Activated CD4-positive, alpha-beta T cell treated with anti-CD3 and anti-CD28 coated beads, Interleukin-2, amount 50 U/mL, for 1 hour (primary cell): Measurements from ENCODE around the gene ZNF197.
A peak's percentile ranks its signal among the peaks of the same experiment; 100 is the strongest.
"Not testable (repeated sequence)": the region's sequence is repeated elsewhere in the genome, so short reads cannot be mapped to it uniquely, and the experiment has no call there.

Source experiments
- DNase-seq: peaks from one replicate; pipeline ENCODE4 v3.0.0-alpha.2; 2020

ZNF197 gene

GRCh38 chr3:44624749-44625480 lies at the start of gene ZNF197:
Gene ZNF197 (plus strand): TSS chr3:44625036. CDS start chr3:44629155, 4,119 bp downstream.
- DNase-seq = peak; percentile 32

DNA sequence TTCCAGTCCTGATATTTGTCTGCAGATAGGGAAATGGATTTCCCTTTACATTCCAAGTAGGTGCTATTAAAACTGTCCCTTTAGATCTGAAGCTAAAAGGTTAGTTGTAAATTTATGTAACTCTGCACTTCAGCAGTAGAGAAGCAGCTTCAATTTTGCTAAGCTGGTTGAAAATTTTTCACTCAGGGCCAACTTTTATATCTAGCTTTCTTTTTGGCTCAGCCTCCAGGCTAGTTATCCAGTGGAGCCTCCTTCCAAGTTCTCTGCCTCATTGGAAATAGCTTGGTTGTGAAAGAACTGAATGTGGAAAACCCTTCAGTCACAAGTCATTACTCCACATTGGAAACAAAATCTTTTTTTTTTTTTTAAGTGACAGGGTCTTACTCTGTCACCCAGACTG lies 48.2 kb upstream of the ZNF197 start:
- no peak for DNase-seq

- not testable (repeated sequence) for DNase-seq
Observed at GRCh38 chr3:44577354-44577952, 47.4 kb upstream of the ZNF197 start.

- DNase-seq = not testable (repeated sequence)
Observed at GRCh38 chr3:44578316-44578715, 46.5 kb upstream of the ZNF197 start.

DNA sequence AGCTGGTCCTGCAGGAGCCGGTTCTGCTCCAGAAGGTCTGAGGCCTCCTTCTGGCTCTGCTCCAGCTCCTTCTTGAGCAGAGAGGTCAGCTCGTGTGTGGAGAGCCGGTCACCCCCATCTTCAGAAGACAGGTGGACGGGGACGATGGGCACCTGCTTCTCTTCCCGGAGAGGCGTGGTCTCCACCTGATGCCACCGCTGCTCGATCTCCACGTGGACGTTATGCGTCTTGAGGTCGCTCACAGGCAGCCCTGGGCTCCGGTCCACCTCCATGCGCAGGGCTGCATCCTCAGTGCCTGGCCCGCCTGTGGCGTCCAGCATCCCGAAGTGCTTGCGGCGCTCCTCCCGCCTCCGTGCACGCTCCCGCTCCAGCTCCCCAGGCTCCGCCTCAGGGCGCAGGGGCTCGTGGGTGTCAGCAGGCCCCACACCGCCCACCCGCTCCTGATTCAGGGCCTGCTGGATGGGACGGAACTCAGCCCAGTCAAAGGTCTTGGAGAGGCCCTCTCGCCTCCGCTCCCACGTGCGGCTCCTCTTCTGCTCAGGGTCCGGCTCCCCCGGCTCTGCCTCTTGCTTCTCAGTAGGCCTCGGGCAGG lies 45.8 kb upstream of the ZNF197 start:
- DNase-seq = not testable (repeated sequence)

- not testable (repeated sequence) for DNase-seq
Observed at GRCh38 chr3:44579749-44580148, 45.1 kb upstream of the ZNF197 start.

DNA sequence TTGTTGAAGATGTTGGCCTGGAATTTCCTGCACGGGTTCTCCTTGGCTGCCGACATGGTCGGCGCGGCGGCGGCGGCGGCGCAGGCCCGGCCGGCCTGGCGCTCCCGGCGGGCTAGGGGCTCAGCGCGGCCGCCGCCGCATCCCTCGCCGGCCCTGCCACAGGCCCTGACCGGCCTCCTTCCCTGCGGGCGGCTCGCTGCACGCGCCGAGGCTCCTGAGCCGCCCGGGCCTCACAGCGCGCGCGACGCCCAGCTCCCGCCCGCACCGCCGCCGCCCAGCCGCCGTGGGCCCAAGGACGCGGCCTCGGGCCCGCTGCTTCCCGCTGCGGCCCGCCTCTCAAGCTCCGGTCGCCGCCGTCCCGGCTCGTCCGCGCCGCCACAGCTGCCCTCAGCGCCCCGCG lies 43.9 kb upstream of the ZNF197 start:
- DNase-seq = not testable (repeated sequence)

- no peak for DNase-seq
Observed at GRCh38 chr3:44584646-44585501, 40.0 kb upstream of the ZNF197 start, which contains the start of gene ZNF660. Gene ZNF660 (plus strand): TSS chr3:44584964. CDS start chr3:44594194, 9,230 bp downstream.

- DNase-seq = no peak
Observed at GRCh38 chr3:44596621-44597020, 28.2 kb upstream of the ZNF197 start.

GRCh38 chr3:44601749-44602148 lies 23.1 kb upstream of the ZNF197 start:
- DNase-seq = no peak

- no peak for DNase-seq
Observed at GRCh38 chr3:44612678-44613077, 12.2 kb upstream of the ZNF197 start.

- DNase-seq = no peak
Observed at GRCh38 chr3:44628716-44629115, 3.9 kb downstream of the ZNF197 start.

- no peak for DNase-seq
Observed at GRCh38 chr3:44632193-44632592, 7.4 kb downstream of the ZNF197 start.

- DNase-seq = no peak
Observed at GRCh38 chr3:44642337-44642736, 17.5 kb downstream of the ZNF197 start.

- DNase-seq = no peak
Observed at GRCh38 chr3:44643024-44643423, 18.2 kb downstream of the ZNF197 start.

DNA sequence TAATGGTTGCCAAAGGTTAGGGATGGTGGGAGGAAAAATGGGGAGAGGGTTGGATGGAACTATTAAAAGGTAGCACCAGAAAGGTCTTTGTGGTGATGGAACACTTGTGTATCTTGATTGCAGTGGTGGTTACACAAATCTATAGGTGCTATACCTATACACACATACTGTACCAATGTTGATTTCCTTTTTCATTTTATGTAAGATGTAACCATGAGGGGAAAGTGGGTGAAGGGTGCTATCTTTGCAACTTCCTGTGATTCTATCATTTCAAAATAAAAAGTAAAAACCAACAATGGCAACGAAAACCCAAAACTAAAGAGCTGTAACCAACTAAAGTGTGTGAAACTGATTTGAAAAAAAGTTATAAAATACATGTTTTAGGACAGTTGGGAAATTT lies 22.9 kb downstream of the ZNF197 start:
- DNase-seq = no peak

- peak; percentile 7 for DNase-seq
Observed at GRCh38 chr3:44648564-44649229, 23.9 kb downstream of the ZNF197 start, which contains the start of gene ZNF35. Gene ZNF35 (plus strand): TSS chr3:44648732. CDS start chr3:44651068, 2,336 bp downstream.

GRCh38 chr3:44649709-44650108 lies 24.9 kb downstream of the ZNF197 start:
- no peak for DNase-seq

DNA sequence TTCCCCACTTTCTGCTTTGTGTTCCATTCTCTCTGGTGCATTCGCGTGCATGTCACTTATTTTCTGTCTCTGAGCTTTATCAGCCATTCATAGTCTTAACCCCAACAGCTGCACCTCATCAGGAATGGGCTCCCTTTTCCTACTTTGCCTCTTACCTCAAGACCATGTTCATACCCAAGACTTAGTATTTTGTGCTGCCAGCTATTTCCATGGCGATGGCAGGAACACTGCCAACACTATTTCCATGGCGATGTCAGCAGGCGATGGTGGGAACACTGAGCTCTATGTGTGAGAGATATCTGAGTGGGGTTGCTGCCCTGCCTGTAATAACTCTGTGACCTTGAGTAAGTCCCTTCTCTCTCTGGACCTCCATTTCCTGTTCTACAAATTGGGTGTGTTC lies 29.2 kb downstream of the ZNF197 start:
- no peak for DNase-seq

GRCh38 chr3:44659015-44659414 lies 34.2 kb downstream of the ZNF197 start:
- DNase-seq = no peak

DNA sequence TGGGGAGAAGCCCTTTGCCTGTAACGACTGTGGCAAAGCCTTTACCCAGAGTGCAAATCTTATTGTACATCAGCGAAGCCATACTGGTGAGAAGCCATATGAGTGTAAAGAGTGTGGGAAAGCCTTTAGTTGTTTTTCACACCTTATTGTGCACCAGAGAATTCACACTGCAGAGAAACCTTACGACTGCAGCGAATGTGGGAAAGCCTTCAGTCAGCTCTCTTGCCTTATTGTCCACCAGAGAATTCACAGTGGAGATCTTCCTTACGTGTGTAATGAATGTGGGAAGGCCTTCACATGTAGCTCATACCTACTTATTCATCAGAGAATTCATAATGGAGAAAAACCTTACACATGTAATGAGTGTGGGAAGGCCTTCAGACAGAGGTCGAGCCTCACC lies 34.6 kb downstream of the ZNF197 start:
- no peak for DNase-seq

- DNase-seq = no peak
Observed at GRCh38 chr3:44661189-44661588, 36.4 kb downstream of the ZNF197 start.
